Mucosa of stomach (tissue), 1 donor: Measurements from ENCODE around the gene GP2.

Experiments
- H3K27me3 ChIP-seq: one replicate; pipeline ENCODE4 v1.7.0; 2013; ENCODE audit warnings: mild to moderate bottlenecking, low read length; ENCODE audit not compliant: control insufficient read depth, insufficient read depth
- H3K36me3 ChIP-seq: one replicate; pipeline ENCODE4 v1.7.0; 2013; ENCODE audit warnings: low read length; ENCODE audit not compliant: control insufficient read depth, insufficient read depth
- H3K4me1 ChIP-seq: one replicate; pipeline ENCODE4 v1.7.0; 2013; ENCODE audit warnings: mild to moderate bottlenecking, low read length; ENCODE audit not compliant: control insufficient read depth, insufficient read depth
- H3K4me3 ChIP-seq: one replicate; pipeline ENCODE4 v1.7.0; 2013; ENCODE audit warnings: low read length
- H3K9ac ChIP-seq: one replicate; pipeline ENCODE4 v1.7.0; 2013; ENCODE audit warnings: mild to moderate bottlenecking, low read length, moderate library complexity
- H3K9me3 ChIP-seq: one replicate; pipeline ENCODE4 v1.7.0; 2013; ENCODE audit warnings: mild to moderate bottlenecking, low read length, moderate library complexity; ENCODE audit not compliant: control insufficient read depth
- donor health status: Pancreatic carcinoma.

Gene GP2

DNA sequence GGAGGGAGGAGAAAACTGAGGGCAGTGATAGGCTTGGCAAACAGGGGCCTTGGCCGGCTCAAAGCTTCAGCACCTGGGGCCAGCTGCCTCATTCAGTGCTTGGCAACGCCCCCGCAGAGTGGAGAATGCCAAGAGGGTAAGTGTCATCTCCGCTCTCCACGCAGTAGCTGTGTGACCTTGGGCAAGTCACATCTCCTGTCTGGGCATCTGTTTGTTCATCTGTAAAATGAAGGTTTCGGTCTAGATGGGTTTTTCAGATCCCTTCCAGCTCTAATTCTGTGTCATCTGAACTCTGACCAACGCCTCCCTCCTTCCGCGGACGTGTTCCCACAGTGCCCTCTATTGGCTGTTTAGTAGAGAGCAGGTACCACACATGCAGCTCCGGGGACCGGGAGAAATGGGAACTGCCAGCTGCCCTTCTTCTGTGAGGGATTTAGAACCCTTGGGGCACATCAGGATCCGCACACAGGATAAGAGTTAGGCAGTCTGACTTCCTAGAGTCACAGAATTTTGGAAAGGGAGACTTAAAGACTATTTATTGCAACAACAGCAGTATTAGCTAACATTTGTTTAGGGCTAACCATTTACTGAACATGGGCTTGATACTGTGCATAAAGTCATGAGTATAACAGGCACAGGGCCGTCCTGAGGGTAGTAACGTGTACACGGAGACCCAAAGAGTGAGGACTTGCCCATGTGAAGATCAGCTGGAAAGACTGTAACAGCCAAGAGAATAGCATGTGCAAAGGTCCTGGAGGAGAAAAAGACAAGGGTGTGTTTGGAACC, 26.8 kb downstream of the GP2 start:
- Histone ChIP-seq H3K9me3 (no peaks in the 10 kb centered on the region), H3K4me3 (no peak overlapping the region), H3K36me3 (no peaks in the 10 kb centered on the region), H3K9ac (no peak overlapping the region), H3K4me1 (no peaks in the 10 kb centered on the region), H3K27me3 (peaks cover 6% of the 10 kb centered on the region)

DNA sequence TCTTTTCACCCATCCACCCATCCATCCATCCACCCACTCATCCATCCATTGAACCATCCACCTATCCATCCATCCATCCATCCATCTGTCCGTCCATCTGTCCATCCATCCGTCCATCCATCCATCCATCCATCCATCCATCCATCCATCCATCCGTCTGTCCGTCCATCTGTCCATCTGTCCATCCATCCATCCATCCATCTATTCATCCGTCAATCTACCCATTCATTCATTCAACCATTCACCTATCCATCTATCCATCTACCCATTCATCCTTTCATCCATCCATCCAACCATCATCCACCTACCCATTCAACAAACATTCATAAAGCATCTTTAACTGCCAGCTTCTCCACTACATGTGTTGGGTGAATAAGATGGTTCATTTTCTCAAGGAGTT, 28.9 kb downstream of the GP2 start:
- H3K9ac ChIP-seq: no peak overlapping the region
- H3K9me3 ChIP-seq: no peaks in the 10 kb centered on the region
- H3K36me3 ChIP-seq: no peaks in the 10 kb centered on the region
- H3K27me3 ChIP-seq: peaks cover 6% of the 10 kb centered on the region
- no peaks in the 10 kb centered on the region for H3K4me1 ChIP-seq
- no peak overlapping the region for H3K4me3 ChIP-seq

DNA sequence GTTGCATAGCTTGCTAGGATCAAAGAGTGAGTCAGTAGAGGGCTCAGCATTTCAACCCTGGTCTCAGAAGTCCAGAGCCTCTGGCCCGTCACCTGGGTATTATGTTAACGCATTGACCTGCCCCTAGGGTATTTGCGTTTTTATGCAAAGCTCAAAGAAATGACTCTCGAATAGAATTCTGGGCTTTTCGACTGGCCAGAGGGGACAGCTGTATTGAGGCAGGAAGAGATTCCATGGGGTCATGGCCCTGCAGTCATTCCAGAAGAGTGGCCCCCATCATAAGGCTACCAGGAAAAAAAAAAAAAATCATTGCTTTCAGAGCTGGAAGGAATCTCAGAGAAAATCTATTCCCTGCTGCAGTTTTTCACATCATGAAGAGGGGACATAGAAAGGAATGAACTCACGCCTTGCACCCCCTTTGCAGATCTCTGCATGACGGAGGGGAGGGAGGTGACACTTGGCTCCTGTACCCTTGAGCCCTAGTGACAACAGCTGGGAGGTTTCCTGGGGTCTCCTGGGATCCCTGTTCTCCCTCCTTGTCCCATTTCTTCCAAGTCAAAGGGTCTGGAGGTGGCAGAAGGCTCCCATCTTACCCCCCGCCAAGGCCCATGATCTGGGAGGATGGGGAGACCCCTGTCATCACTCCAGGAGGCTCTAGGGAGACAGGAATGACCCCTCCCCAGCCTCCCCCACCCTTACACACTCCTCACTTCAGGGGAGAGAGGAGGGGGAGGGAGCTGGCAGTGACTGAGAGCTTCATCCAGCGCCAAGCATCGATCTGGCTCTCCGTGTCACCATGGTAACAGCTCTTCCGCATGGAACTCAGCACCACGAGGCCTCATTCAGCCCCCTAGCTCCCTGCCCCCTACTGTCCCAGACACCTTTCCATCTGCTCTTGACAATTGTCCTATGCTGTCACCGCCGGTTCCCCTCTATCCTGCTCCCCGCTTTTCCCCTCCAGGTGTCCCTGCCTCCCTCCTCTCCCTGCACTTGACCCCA, 35.8 kb downstream of the GP2 start:
- Histone ChIP-seq H3K9me3 (no peaks in the 10 kb centered on the region), H3K36me3 (no peaks in the 10 kb centered on the region)

DNA sequence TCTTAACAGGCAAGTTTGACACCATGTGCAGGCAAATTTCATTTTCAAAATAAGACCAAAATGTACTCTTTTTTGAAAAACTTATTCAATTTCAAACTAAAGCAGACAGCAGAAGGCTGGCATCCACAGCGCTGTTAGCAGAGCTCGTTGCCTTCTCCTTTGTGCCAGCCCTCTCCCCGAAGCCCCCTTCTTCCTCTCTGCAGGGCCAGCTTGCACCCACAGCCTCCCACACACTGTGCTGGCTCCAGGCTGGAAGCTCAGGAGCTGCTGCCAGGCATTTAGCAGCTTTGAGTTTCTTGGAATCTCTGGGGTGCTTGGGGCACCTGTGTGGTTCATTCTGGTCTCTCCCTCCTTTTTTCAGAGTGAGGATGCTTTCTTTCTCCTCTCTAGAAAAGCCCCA, 37.7 kb downstream of the GP2 start:
- no peaks in the 10 kb centered on the region for H3K9me3 ChIP-seq
- no peaks in the 10 kb centered on the region for H3K4me1 ChIP-seq
- no peaks in the 10 kb centered on the region for H3K27me3 ChIP-seq
- no peak overlapping the region for H3K4me3 ChIP-seq
- H3K36me3 ChIP-seq: no peaks in the 10 kb centered on the region
- no peak overlapping the region for H3K9ac ChIP-seq

More for the DNA sequence above, 35.8 kb downstream of the GP2 start:
- no peaks in the 10 kb centered on the region for H3K4me1 ChIP-seq
- no peaks in the 10 kb centered on the region for H3K27me3 ChIP-seq
- no peak overlapping the region for H3K9ac ChIP-seq
- no peak overlapping the region for H3K4me3 ChIP-seq

DNA sequence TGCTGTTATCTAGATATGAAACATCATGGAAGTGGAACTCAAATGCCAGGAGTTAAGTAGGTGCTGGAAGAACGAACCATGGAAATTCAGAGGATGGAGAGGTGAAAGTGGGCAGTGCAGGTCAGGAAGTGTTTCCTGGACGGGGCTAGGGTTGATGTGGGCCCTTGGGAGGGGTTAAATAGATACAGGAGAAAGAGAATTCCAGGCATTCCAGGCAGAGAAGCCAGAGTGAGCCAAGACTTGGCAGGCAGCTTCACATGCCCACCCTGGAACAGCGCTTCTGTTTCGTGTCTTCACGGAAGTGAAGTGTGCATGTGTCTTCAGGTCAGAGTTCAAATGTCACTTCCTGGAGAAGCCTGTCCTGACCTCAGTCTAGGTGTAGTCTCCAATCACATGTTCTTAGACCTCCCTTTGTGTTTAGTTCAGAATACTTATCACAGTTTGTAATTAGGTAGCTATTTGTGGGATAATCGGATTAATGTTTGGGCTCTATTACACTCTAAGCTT, 41.3 kb downstream of the GP2 start:
- Histone ChIP-seq H3K9ac (no peak overlapping the region), H3K9me3 (no peaks in the 10 kb centered on the region), H3K27me3 (no peaks in the 10 kb centered on the region), H3K4me3 (no peak overlapping the region), H3K4me1 (no peaks in the 10 kb centered on the region), H3K36me3 (no peaks in the 10 kb centered on the region)

DNA sequence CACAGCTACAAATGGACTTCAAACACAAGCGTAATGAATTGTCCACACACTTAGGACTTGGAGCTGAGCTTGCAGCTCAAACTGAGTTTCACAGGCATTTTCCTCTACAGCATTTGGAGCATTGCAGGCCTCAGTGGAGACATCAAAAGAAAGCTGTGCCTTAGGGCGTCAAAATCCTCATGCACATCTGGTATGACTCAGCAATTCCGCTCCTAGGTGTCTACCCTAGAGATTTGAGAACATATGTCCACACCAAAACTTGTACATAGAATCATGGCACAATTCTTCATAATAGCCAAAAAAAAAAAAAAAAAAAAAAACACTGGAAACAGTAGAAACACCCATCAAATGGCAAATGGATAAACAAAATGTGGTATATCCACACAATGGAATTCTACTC, 47.1 kb downstream of the GP2 start:
- no peaks in the 10 kb centered on the region for H3K36me3 ChIP-seq
- H3K4me1 ChIP-seq: no peaks in the 10 kb centered on the region

DNA sequence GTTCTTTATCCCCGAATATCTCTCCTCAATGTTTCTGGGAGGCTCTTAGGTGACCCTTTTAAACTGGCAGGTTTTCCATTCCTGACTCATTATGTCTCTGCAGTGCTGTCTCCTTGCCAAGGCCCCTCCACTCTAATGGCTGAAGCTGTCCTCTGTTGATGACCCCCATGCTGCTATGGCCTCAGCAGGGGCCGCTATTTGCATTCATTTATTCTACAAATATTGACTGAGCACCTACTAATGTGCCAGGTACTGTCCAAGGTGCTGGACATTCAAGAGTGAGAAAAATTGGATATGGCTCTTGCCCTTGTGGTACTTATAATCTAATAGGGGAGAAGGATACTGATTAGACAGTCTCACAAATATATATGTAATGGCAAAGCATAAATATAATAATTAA, 55.4 kb downstream of the GP2 start:
- Histone ChIP-seq H3K27me3 (no peaks in the 10 kb centered on the region), H3K9ac (no peak overlapping the region), H3K4me3 (no peak overlapping the region), H3K9me3 (no peaks in the 10 kb centered on the region), H3K36me3 (no peaks in the 10 kb centered on the region), H3K4me1 (no peaks in the 10 kb centered on the region)

More for the DNA sequence above, 47.1 kb downstream of the GP2 start:
- H3K4me3 ChIP-seq: no peak overlapping the region
- no peak overlapping the region for H3K9ac ChIP-seq
- H3K27me3 ChIP-seq: no peaks in the 10 kb centered on the region
- H3K9me3 ChIP-seq: no peaks in the 10 kb centered on the region

DNA sequence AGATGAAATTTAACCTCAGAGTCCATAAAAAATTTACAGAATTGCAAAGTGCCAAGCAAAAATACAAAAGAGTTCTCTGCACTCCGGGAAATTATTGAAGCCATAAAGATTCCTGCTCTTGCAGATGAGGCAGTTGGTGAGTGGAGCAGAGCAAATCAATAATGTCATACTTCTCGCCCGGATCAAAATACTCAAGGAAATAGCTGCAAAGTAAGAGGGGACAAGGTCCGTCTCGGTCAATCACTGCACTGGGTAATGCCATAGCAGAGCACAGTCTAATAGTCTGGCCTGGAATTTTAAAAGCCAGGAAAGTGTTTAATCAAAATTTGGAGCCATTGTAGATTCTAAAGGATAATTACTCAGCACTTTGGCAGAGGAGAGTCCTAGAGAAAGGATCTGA, 58.9 kb downstream of the GP2 start:
- Histone ChIP-seq H3K9me3 (no peaks in the 10 kb centered on the region), H3K36me3 (no peaks in the 10 kb centered on the region), H3K4me1 (no peaks in the 10 kb centered on the region), H3K27me3 (no peaks in the 10 kb centered on the region), H3K9ac (no peak overlapping the region), H3K4me3 (no peak overlapping the region)

DNA sequence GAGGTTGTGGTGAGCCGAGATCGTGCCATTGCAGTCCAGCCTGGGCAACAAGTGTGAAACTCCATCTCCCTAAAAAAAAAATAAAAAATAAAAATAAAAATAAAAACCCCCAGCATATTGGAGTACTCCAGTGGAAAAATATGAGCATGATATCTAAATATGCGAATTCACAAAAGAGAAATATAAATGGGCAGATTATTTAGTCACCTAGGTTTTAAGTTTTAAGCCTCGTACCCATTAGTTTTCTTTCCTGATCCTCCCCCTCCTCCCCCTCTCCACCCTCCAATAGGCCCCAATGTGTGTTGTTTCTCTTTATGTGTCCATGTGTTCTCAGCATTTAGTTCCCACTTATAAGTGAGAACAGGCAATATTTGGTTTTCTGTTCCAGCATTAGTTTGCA, 62.3 kb downstream of the GP2 start:
- H3K27me3 ChIP-seq: no peaks in the 10 kb centered on the region
- H3K9ac ChIP-seq: no peak overlapping the region
- no peaks in the 10 kb centered on the region for H3K4me1 ChIP-seq
- no peak overlapping the region for H3K4me3 ChIP-seq
- no peaks in the 10 kb centered on the region for H3K36me3 ChIP-seq
- no peaks in the 10 kb centered on the region for H3K9me3 ChIP-seq

DNA sequence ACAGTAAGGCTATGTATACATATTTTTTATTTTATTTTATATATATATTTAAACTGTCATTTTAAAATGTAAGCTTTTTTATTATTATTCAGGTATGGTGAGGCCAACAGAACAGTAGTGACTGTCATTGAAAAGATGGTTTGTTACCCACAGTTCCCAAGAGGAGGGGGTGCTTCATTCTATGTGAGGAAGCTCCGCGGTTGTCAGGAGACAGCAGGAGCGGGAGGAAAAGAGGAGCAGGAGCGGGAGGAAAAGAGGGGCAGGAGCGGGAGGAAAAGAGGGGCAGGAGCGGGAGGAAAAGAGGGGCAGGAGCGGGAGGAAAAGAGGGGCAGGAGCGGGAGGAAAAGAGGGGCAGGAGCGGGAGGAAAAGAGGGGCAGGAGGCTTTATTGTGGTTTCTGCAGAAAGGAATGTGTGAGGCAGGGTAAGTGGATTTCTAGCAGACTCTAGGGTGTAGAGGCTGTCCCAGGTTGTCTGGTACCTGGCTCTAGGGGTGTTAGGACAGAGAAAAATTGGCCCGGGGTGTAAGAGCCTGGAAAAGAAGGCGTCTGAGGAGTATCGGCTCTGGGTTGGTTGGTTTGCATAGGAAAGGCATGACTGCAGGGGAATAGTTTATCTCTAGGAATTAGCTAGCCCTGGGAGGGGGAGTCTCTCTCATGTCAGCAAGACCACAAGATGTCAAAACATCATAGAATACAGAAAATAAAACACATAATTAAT, 64.0 kb downstream of the GP2 start:
- Histone ChIP-seq H3K27me3 (no peaks in the 10 kb centered on the region), H3K4me1 (no peaks in the 10 kb centered on the region), H3K9ac (no peak overlapping the region), H3K9me3 (no peaks in the 10 kb centered on the region), H3K4me3 (no peak overlapping the region), H3K36me3 (no peaks in the 10 kb centered on the region)

DNA sequence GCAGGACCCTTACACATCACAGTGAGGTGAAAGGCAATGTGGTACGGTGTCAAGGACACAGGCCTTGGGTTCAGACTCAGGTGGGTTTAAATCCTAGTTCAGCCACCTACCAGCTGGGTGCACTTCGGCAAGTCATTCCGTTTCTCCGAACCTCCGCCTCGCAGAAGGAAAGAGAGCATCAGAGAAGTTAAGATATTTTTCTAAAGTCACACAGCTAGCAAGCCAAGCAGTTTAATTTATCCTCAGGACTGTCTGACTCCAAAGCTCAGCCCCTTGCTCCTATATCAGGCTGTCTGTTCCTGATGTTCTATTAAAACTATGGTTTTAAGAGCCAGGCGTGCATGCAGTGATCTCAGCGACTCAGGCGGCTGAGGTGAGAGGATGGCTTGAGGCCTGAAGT, 65.1 kb downstream of the GP2 start:
- Histone ChIP-seq H3K27me3 (no peaks in the 10 kb centered on the region), H3K9ac (no peak overlapping the region), H3K36me3 (no peaks in the 10 kb centered on the region), H3K4me3 (no peak overlapping the region), H3K9me3 (no peaks in the 10 kb centered on the region), H3K4me1 (no peaks in the 10 kb centered on the region)
